Measurements from ENCODE around the gene DCAF12.
"Not testable (repeated sequence)": the region's sequence is repeated elsewhere in the genome, so short reads cannot be mapped to it uniquely, and the experiment has no call there.

The DCAF12 gene

DNA sequence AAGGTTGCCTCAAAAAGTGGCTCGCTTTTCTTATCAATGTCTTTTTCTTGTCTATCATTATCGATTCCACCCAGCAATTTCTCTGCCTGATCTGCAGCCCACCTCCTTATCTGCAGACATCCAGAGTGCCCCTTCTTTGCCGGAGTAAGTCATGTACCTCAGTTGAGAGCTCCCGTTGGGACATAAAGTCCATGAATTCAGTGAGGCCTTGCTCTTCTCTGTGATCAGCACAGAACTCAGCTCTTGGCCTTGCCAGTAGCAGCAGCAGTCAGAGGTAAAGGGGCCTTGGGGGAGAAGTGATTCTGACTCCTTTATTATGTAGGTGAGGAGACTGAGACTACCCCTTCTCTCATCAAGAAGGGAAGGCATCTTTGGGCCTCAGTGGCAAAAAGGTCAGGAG is 24.9 kb upstream of the DCAF12 start:
- TF ChIP-seq POLR2A (IDR thresholded peaks at IDR 0.05; ENCODE audit: extremely low read depth, insufficient read length) (no peak), MYC (IDR thresholded peaks at IDR 0.05; ENCODE audit: low read depth, low read length) (no peak)
- TF ChIP-seq, protein P1, sequence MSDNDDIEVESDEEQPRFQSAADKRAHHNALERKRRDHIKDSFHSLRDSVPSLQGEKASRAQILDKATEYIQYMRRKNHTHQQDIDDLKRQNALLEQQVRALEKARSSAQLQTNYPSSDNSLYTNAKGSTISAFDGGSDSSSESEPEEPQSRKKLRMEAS (IDR thresholded peaks at IDR 0.05; ENCODE audit: low read depth, low read length) = no peak
- TF ChIP-seq, protein P2, sequence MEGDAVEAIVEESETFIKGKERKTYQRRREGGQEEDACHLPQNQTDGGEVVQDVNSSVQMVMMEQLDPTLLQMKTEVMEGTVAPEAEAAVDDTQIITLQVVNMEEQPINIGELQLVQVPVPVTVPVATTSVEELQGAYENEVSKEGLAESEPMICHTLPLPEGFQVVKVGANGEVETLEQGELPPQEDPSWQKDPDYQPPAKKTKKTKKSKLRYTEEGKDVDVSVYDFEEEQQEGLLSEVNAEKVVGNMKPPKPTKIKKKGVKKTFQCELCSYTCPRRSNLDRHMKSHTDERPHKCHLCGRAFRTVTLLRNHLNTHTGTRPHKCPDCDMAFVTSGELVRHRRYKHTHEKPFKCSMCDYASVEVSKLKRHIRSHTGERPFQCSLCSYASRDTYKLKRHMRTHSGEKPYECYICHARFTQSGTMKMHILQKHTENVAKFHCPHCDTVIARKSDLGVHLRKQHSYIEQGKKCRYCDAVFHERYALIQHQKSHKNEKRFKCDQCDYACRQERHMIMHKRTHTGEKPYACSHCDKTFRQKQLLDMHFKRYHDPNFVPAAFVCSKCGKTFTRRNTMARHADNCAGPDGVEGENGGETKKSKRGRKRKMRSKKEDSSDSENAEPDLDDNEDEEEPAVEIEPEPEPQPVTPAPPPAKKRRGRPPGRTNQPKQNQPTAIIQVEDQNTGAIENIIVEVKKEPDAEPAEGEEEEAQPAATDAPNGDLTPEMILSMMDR (IDR thresholded peaks at IDR 0.05; ENCODE audit: low read depth, low read length) = no peak
- DNase-seq (ENCODE audit: low read depth) = no peak
- H3K4me3 ChIP-seq (ENCODE audit: low read depth, low read length) = no peak overlapping the region

DNA sequence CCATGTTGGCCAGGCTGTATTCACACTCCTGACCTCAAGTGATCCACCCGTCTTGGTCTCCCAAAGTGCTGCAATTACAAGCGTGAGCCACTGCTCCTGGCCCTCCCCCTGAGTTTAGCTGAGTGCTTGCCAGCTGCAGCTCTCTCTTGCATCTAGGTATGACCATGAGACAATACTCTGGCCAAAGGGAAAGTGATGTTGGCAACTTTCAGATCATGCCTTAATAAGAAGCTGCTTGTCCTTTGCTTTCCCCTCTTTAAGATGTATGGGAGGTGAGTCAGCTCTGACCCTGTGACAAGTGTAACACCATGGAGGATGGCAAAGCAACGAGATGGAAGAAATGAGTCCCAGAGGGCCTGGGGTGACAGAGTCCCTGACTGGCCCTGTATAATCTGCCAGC is 18.7 kb upstream of the DCAF12 start:
- no peak overlapping the region for H3K4me3 ChIP-seq (ENCODE audit: low read depth, low read length)
- peak; percentile 32 for DNase-seq (ENCODE audit: low read depth)
- TF ChIP-seq MYC (IDR thresholded peaks at IDR 0.05; ENCODE audit: low read depth, low read length) (no peak), POLR2A (IDR thresholded peaks at IDR 0.05; ENCODE audit: extremely low read depth, insufficient read length) (no peak)
- TF ChIP-seq, protein P1 (IDR thresholded peaks at IDR 0.05; ENCODE audit: low read depth, low read length) = no peak
- TF ChIP-seq, protein P2 (IDR thresholded peaks at IDR 0.05; ENCODE audit: low read depth, low read length) = no peak

DNA sequence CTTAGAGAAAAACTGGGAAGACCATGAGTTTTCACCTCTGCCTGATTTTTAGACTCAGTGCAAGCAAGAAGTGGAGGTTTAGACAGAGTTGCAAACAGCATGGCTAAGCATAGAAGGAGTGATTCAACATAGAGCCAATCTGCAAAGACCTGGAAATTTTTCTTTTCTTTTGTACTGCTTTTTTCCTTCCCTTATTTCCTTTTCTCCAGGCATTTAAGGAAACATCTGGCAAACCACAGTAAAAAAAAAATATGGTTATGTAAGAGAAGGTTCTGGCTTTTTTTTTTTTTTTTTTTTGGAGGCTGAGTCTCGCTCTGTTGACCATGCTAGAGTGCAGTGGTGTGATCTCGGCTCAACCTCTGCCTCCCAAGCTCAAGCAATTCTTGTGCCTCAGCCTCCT is 16.6 kb upstream of the DCAF12 start:
- no peak for DNase-seq (ENCODE audit: low read depth)
- H3K4me3 ChIP-seq (ENCODE audit: low read depth, low read length) = no peak overlapping the region
- TF ChIP-seq, protein P2 (IDR thresholded peaks at IDR 0.05; ENCODE audit: low read depth, low read length) = no peak
- TF ChIP-seq MYC (IDR thresholded peaks at IDR 0.05; ENCODE audit: low read depth, low read length) (no peak), POLR2A (IDR thresholded peaks at IDR 0.05; ENCODE audit: extremely low read depth, insufficient read length) (no peak)
- TF ChIP-seq, protein P1 (IDR thresholded peaks at IDR 0.05; ENCODE audit: low read depth, low read length) = no peak

DNA sequence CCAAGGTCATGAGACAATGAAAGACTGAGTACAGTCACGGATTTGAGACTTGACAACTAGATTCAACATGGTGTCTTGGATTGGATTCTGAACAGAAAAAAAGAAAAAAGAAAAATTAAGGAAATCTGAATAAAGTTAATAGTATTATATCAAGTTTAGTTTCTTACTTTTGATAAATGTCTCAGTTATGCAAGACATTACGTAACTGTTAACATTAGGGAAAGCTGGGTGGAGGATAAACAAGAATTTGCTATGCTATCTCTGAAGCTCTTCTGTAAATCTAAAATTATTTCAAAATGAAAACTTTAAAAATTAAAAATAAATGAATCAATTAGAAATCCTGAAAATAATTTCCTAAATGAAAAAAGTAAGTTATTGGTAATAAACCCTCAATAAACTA is 14.4 kb upstream of the DCAF12 start:
- no peak overlapping the region for H3K4me3 ChIP-seq (ENCODE audit: low read depth, low read length)
- no peak for DNase-seq (ENCODE audit: low read depth)
- TF ChIP-seq POLR2A (IDR thresholded peaks at IDR 0.05; ENCODE audit: extremely low read depth, insufficient read length) = no peak
- TF ChIP-seq, protein P2 (IDR thresholded peaks at IDR 0.05; ENCODE audit: low read depth, low read length) = no peak
- TF ChIP-seq, protein P1 (IDR thresholded peaks at IDR 0.05; ENCODE audit: low read depth, low read length) = no peak
- no peak for TF ChIP-seq MYC (IDR thresholded peaks at IDR 0.05; ENCODE audit: low read depth, low read length)

DNA sequence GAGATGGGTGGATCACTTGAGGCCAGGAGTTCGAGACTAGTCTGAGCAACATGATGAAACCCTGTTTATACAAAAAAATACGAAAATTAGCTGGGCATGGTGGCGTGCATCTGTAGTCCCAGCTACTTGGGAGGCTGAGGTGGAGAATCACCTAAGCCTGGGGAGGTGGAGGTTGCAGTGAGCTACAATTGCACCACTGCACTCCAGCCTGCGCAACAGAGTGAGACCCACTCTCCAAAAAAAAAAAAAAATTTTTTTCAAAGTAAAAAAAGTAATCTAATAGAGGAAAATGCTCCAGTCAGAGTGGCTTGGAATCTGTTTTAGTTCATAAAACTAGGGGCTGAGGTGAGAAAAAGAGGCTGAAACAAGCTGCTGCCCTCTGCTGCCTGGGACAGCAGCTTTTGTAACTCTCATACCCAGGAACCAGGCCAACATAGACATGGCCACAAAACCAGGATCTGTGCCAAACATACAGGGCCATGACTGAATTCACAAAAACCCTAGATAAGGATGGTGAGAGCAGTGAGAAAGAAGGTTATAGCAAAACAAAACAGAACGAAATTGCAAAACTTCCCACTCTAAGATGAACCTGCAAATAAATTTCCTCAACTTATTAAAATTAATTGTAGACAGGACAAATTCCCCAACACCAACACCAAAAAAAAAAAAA is 13.1 kb upstream of the DCAF12 start:
- H3K4me3 ChIP-seq (ENCODE audit: low read depth, low read length) = no peak overlapping the region
- DNase-seq (ENCODE audit: low read depth) = peak; percentile 56
- TF ChIP-seq POLR2A (IDR thresholded peaks at IDR 0.05; ENCODE audit: extremely low read depth, insufficient read length) (no peak), MYC (IDR thresholded peaks at IDR 0.05; ENCODE audit: low read depth, low read length) (no peak)
- TF ChIP-seq, protein P2 (IDR thresholded peaks at IDR 0.05; ENCODE audit: low read depth, low read length) = peak; percentile 29

DNA sequence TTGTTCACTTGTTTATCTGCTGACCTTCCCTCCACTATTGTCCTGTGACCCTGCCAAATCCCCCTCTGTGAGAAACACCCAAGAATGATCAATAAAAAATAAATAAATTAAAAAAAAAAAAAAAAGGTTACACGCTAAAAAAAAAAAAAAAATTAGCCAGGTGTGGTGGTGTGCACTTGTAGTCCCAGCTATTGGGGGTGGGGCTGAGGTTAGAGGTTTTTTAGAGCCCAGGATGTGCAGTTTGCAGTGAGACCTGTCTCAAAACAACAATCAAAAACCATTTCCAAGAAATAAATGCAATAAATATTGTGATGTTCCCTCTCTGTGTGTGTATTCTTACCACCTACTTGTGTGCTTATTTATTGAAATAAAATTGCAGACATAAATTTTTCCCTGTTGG is 12.1 kb upstream of the DCAF12 start:
- H3K4me3 ChIP-seq (ENCODE audit: low read depth, low read length); DNase-seq (ENCODE audit: low read depth): not testable (repeated sequence)
